Gastrocnemius medialis (tissue), 4 donors: Measurements from ENCODE around the gene KPNA4. TPM values are rescaled to one million over a fixed set of nuclear protein-coding genes. Genes with fewer than 3 reads are reported as not detected.

Experiments
- ATAC-seq, 2 donors: fragments of 150-250 bp; one replicate each; pipeline ENCODE4 v1.9.1; 2016
- DNase-seq, 2 donors: peaks; one replicate each; pipeline ENCODE4 v3.0.0-alpha.2; 2019
- H3K27ac ChIP-seq, 4 donors: fragments of 200-600 bp; sonication (generic); 1 replicate in 1 of 4; 2 replicates in 3 of 4; pipeline ENCODE4 v1.5.1; 2016 to 2018; ENCODE audit warnings: mild to moderate bottlenecking in 2 of 4, moderate library complexity in 1 of 4
- H3K27me3 ChIP-seq, 3 donors: fragments of 200-600 bp; sonication (generic) in 2 of 3; 1 replicate in 1 of 3; 2 replicates in 2 of 3; pipeline versions ENCODE4 v1.5.1 to v1.6.0; 2016 to 2019; ENCODE audit warnings: mild to moderate bottlenecking in 1 of 3, moderate library complexity in 1 of 3
- H3K36me3 ChIP-seq, 2 donors: fragments of 200-600 bp; sonication (generic) in 1 of 2; one replicate each; pipeline ENCODE4 v1.5.1; 2017 to 2018
- H3K4me1 ChIP-seq, 2 donors: fragments of 200-600 bp; sonication (generic) in 1 of 2; one replicate each; pipeline ENCODE4 v1.5.1; 2016 to 2017; ENCODE audit warnings: mild to moderate bottlenecking in 2 of 2
- H3K4me3 ChIP-seq, 4 donors: fragments of 200-600 bp; sonication (generic) in 3 of 4; 1 replicate in 1 of 4; 2 replicates in 3 of 4; pipeline ENCODE4 v1.5.1; 2016 to 2019; ENCODE audit warnings: mild to moderate bottlenecking in 2 of 4
- H3K9me3 ChIP-seq, 3 donors: fragments of 200-600 bp; sonication (generic) in 2 of 3; 1 replicate in 1 of 3; 2 replicates in 2 of 3; pipeline ENCODE4 v1.5.1; 2016 to 2019
- CTCF ChIP-seq, 5 experiments: fragments of 450-650 bp in 3 of 5; fragments of 200-600 bp in 2 of 5; sonication (generic) in 2 of 5; IDR thresholded peaks in 4 of 5; conservative IDR thresholded peaks in 1 of 5; 1 replicate in 4 of 5; 2 replicates in 1 of 5; pipeline ENCODE4 v1.5.1; 2016 to 2019; ENCODE audit warnings: antibody characterized with exemption in 5 of 5, mild to moderate bottlenecking in 3 of 5, moderate library complexity in 3 of 5
- POLR2A ChIP-seq, 2 donors: fragments of 450-650 bp; IDR thresholded peaks; one replicate each; pipeline ENCODE4 v1.6.1; 2017; ENCODE audit warnings: antibody characterized with exemption in 2 of 2, mild to moderate bottlenecking in 2 of 2, moderate library complexity in 2 of 2
- in situ Hi-C, 4 donors: fragments of 200-750 bp; cut with MboI; loops; one replicate each; pipeline versions ENCODE4 v1.15.0 to v1.8.0; 2017; ENCODE audit warnings: low sequenced_read_pairs in 4 of 4
- intact Hi-C: fragments of 100-400 bp; cut with DNase I; formaldehyde crosslinking; loops from one replicate; pipeline ENCODE4 v1.15.1; 2023; ENCODE audit warnings: low total_unique reads
- total RNA-seq, 4 donors: library from RNA; depleted of rRNA; stranded (reverse); fragments of >200 nt; gene quantifications; one replicate each; pipeline versions ENCODE4 v1.1.0 to v1.2.3, GENCODE V29; 2016

Gene KPNA4
- total RNA-seq, 4 donors from 2014 or later = 78.9 to 126 (median 86.0) TPM

- no peak for DNase-seq
- peaks cover 0 to 7% of the 10 kb centered on the region in 2 donors for H3K4me1 ChIP-seq
- intact Hi-C loops = no loop called here
- in situ Hi-C loops = no loop called here
- no peak overlapping the region for H3K4me3 ChIP-seq
- H3K36me3 ChIP-seq = no peaks in the 10 kb centered on the region
- peaks cover 27 to 39% (median 33%) of the 10 kb centered on the region in 3 donors for H3K27me3 ChIP-seq
- TF ChIP-seq POLR2A (IDR thresholded peaks at IDR 0.05) (no peak), CTCF (IDR thresholded peaks at IDR 0.05 in 4 of 5, conservative IDR thresholded peaks at IDR 0.05 in 1 of 5) (no peak)
- no peak overlapping the region for H3K27ac ChIP-seq
- ATAC-seq = no peak
- no peaks in the 10 kb centered on the region for H3K9me3 ChIP-seq
These were observed 113.8 kb downstream of the KPNA4 start for GRCh38 chr3:160451602-160452001.

DNA sequence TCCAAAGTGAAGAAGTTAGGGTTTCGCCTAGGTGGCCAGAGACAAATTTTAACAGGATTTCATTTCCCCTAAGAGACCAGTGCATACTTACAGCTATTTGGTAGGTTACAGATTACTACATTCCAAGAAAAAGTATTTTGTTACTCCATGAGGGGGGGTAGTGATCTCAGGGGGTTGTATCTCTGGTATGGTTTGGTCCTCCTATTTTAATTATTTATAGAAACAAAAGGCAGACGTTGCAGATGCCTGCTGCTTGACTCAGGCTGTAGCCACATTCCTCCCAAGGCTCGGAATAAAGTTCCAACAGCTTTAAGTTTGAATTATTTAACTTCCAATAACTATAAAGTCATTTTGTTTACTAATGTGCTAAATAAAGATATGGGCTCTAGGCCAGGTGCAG is 114.5 kb downstream of the KPNA4 start:
- DNase-seq (no peak), ATAC-seq (no peak)
- no peak overlapping the region for H3K4me3 ChIP-seq
- H3K36me3 ChIP-seq = no peaks in the 10 kb centered on the region
- TF ChIP-seq POLR2A (IDR thresholded peaks at IDR 0.05) = no peak
- no peak for TF ChIP-seq CTCF (IDR thresholded peaks at IDR 0.05 in 4 of 5, conservative IDR thresholded peaks at IDR 0.05 in 1 of 5)
- in situ Hi-C loops = no loop called here
- intact Hi-C loops = no loop called here
- H3K9me3 ChIP-seq = no peaks in the 10 kb centered on the region
- H3K27ac ChIP-seq = no peak overlapping the region
- peaks cover 0 to 7% of the 10 kb centered on the region in 2 donors for H3K4me1 ChIP-seq
- peaks cover 27 to 42% (median 34%) of the 10 kb centered on the region in 3 donors for H3K27me3 ChIP-seq

DNA sequence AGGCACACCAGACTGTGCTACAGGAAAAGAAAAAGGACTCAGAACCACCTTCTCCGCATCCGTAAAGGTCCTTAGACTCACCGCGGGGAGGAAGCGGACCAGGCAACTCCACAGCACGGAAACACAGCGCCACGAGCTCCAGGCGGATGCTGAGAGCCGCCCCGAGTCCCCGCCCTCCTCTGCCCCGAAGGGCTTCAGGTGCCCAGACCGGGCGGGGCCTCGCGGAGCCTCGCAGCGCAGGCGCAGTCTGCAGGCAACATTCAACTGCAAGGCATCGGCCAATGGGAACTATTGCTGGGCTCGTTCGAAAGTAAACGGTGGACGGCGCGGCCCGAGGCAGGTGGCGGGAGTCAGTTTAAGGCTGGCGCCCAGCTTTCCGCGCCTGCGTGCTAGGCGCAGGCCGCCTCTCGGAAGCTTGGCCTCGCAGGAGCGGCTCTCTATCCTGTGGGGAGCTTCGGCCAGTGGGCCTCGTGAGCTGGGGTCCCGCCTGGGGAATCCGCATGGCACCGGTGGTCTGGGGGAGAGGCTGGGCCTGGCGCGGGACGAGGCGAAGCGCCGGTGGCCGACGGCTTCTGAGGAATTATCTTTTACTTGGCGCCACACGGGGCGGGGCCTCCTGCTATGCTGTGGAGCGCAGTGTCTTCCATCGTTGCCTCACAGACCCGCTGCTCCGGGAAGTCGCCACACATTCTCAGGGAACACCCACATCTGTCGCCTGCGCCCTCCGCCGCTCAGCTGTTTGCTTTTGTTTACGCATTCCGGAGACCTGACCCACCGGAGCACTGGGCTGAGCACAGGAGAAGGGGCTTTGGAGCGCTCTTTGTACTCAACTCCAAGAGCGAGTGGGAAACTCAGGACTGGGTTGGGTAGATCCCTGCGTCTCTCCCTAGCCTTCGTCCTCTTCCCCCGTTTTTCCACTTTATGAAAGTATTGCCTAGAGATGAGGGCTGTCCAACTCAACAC is 115.5 kb downstream of the KPNA4 start, which contains the start of gene TRIM59:
TRIM59 (minus strand) TSS at position 151 of the 963 bp plus-strand sequence. CDS start 10,603 bp downstream, outside the sequence.
- DNase-seq (peak; percentile 18 to 44), ATAC-seq (peak; percentile 30 to 33)
- H3K27me3 ChIP-seq = peaks cover 27 to 42% (median 34%) of the 10 kb centered on the region in 3 donors
- no peaks in the 10 kb centered on the region for H3K9me3 ChIP-seq
- H3K36me3 ChIP-seq = no peaks in the 10 kb centered on the region
- intact Hi-C loops (no loop called here), in situ Hi-C loops (no loop called here)
- H3K4me3 ChIP-seq = peak within 1 kb of the TSS; percentile 36 to 51 (median 42)
- H3K4me1 ChIP-seq = peaks cover 0 to 7% of the 10 kb centered on the region in 2 donors
- TF ChIP-seq POLR2A (IDR thresholded peaks at IDR 0.05) (no peak), CTCF (IDR thresholded peaks at IDR 0.05 in 4 of 5, conservative IDR thresholded peaks at IDR 0.05 in 1 of 5) (no peak)
- H3K27ac ChIP-seq = no peak within 1 kb of the TSS

DNA sequence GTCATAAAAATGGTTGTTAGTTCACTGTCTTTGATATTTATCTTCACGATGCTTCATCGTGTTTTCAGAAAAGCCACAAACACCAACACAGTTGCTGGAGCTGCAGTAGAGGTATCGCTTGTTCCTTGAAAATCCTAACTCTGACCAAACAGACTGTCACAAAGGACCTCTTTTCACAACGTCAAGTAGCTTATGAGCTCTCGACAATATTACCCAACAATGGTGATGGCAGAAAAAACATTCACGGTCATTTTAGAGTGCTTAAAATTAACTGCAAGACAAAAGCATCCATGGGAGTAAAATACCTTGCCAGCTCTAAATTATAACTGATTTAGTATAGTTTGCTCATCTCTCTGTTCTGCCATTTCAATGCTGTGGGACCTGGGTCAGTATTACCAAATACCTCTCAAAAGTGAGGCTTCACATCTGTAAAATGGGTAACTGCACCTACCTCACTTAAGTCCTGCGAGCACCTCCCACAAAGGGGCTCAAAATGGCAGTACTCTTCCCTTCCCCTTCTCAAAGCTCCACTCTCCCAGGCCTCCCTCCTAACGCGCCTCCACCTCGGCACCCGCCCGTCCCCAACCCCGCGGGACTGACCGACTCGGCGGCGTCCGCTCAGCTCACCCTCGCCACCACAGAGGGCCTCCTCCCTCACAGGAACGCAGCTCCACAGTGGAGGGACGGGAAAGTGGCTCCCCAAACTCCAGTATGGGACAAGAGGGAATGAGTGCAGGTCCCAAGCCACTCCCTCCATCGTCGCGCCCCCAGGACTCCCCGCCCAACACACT is 116.3 kb downstream of the KPNA4 start:
- H3K27me3 ChIP-seq = peaks cover 27 to 42% (median 34%) of the 10 kb centered on the region in 3 donors
- TF ChIP-seq CTCF (IDR thresholded peaks at IDR 0.05 in 4 of 5, conservative IDR thresholded peaks at IDR 0.05 in 1 of 5) (no peak), POLR2A (IDR thresholded peaks at IDR 0.05) (no peak)
- DNase-seq (no peak), ATAC-seq (peak in 1 of 2 donors; percentile 30)
- H3K27ac ChIP-seq = no peak overlapping the region
- H3K9me3 ChIP-seq = no peaks in the 10 kb centered on the region
- intact Hi-C loops = no loop called here
- in situ Hi-C loops = no loop called here
- peaks cover 0 to 7% of the 10 kb centered on the region in 2 donors for H3K4me1 ChIP-seq
- H3K36me3 ChIP-seq = no peaks in the 10 kb centered on the region
- peak overlapping the region; percentile 36 to 51 (median 42) for H3K4me3 ChIP-seq
